Astrocyte (in vitro differentiated cells and primary cell): ENCODE data around the gene SOX18.

Experiments used
- CTCF ChIP-seq: IDR thresholded peaks from 2 replicates; pipeline ENCODE4 v1.5.1; 2011; ENCODE audit warnings: low read depth, mild to moderate bottlenecking, inconsistent platforms, low read length, moderate library complexity; ENCODE audit not compliant: insufficient read depth
- EZH2 ChIP-seq: IDR thresholded peaks from 2 replicates; pipeline ENCODE4 v1.6.1; 2012; ENCODE audit warnings: mild to moderate bottlenecking, low read length, inconsistent platforms; ENCODE audit not compliant: insufficient read depth

- TF ChIP-seq CTCF (no peak), EZH2 (no peak)
Observed at GRCh38 chr20:64051033-64051452, 1.6 kb upstream of the SOX18 start.
